ENCODE results near the gene PRRC2A.
A peak's percentile ranks its signal among the peaks of the same experiment; 100 is the strongest.

The PRRC2A gene

DNA sequence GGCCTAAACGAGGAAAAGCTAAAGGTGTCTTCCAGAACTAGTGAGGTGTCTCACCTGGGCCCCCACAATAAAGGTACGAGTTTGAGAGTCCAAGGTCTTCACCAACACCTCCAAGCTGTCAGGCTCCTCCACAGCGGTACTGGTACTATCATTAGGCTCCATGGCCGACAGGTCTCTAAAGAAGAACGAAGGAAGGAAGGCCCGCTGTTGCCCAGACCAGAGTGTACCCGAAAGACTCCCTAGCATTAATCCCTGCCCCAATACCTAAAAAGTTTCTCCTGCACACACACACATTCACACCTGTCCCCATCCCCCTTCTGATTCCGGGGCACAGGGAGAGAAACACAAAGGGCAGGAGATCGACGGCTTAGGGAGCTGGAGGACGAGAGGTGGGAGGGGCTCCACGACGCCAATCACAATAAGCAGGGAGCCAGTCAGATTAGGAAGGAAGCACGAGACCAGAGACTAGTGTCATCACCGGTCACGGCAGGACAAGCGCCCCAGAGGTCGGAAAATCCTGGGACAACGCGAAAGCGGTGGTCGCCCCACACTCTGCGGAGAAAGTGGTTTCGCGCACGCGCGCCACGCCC lies 31.2 kb downstream of the PRRC2A start:
- DNase-seq (ENCODE audit: low read depth in 2 of 2) = no peak

DNA sequence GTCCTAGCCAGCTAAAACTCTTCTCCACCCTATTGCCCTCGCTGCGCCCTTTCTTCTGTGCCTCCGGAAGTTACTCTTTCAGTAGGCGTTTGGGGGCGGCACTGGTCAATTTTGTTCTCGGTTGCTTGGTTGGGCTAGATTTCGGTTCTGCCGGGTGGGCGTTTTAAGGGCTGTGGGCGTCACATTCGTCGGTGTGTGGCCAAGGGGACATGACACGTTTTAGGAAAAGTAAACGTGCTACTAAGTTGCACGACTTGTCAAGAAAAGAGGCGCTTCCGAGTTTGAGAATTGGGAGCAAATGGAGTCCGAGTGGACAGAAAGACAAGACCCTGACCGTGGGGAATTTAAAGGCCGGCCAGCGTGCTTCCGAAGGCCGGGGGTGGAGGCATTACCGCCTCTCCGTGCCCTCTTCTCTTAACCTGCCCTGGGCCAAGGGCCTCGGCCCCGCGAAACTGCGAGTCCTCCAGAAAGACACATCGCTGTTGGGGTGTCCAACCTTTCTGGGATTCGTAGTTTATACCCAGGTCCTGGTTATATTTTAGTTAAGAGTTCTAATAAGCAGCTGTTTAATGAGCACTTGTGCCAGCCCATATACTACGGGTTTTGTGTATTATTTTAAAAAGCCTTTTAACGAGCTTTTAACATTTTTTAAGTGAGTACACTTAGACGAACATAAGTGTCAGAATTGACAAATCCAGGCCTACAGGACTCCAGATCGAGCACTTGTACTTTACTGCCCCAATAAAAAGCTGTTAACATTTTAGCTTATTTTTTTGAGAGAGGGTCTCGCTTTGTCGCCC lies 32.6 kb downstream of the PRRC2A start:
- DNase-seq (ENCODE audit: low read depth in 2 of 2) = peak in 1 of 2 donors; percentile 83

- DNase-seq (ENCODE audit: low read depth in 2 of 2) = no peak
Observed at GRCh38 chr6:31654574-31655348, 34.2 kb downstream of the PRRC2A start.

DNA sequence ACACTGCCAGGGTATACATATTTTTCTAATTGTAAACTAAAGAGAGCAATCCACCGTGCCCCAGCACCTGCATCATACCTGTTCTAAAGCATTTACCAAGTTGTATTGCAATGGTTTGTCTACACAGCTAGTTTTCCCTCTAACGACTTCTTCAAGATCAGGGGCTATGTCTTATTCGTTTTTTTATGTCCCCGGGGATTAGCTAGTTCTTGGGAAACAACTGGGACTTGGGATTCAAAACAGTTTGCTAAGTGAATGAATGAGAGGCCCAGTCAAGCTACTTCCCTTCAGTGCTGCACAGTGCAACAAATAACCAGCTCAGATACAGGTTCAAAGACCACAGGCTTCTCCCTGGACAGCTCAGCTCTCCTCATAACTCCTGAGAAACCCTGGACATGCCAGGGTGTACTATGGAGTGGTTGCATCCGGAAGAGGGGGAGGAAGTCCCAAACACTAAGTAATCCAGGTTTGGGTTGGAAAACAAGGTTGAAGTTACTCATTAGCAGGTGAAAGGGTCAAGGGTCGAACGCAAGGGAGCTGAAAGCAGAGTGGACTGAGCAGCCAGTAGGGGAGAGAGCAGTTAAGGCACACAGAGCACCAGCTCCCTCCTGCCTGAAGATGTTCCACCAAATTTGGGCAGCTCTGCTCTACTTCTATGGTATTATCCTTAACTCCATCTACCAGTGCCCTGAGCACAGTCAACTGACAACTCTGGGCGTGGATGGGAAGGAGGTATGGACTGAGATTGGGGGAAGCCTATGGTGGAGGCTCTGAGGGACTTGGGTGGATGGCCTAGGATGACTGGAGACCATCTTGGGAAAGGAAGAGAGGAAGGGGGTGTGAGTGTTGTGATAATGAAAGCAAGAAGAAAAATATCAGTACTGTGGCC lies 35.1 kb downstream of the PRRC2A start, which contains the start of gene APOM:
APOM (plus strand) TSS at position 546 of the 889 bp plus-strand sequence; CDS start at position 619, 73 bp downstream.
- DNase-seq (ENCODE audit: low read depth in 2 of 2) = no peak

DNA sequence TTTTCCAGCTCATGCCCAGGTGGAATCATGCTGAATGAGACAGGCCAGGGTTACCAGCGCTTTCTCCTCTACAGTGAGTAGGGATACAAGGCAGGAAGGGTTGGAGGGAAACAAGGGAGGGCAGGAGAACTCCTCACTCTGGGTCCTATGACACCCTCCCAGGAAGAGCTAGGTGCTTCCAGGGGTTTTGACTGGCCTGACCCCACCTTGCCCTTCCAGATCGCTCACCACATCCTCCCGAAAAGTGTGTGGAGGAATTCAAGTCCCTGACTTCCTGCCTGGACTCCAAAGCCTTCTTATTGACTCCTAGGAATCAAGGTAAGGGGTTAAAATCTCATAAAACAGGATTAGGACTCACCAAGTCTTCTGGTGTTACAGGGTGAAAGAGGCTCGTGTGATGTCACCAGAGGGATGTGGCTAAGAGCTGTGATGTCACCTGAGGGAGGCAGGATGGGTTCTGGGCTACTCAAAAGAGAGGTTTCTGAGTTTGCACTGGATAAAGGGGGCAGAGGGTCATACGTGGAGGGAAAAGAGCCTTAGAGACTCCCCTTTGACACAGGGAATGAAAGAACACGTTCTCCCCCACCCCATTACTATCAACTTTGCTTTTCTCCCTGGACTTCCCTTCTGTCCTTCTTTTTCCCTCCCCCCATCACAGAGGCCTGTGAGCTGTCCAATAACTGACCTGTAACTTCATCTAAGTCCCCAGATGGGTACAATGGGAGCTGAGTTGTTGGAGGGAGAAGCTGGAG lies 37.1 kb downstream of the PRRC2A start:
- no peak for DNase-seq (ENCODE audit: low read depth in 2 of 2)

- no peak for DNase-seq (ENCODE audit: low read depth in 2 of 2)
Observed at GRCh38 chr6:31658158-31658688, 37.7 kb downstream of the PRRC2A start.

GRCh38 chr6:31658983-31659648 lies 38.6 kb downstream of the PRRC2A start:
- DNase-seq (ENCODE audit: low read depth in 2 of 2) = no peak

DNA sequence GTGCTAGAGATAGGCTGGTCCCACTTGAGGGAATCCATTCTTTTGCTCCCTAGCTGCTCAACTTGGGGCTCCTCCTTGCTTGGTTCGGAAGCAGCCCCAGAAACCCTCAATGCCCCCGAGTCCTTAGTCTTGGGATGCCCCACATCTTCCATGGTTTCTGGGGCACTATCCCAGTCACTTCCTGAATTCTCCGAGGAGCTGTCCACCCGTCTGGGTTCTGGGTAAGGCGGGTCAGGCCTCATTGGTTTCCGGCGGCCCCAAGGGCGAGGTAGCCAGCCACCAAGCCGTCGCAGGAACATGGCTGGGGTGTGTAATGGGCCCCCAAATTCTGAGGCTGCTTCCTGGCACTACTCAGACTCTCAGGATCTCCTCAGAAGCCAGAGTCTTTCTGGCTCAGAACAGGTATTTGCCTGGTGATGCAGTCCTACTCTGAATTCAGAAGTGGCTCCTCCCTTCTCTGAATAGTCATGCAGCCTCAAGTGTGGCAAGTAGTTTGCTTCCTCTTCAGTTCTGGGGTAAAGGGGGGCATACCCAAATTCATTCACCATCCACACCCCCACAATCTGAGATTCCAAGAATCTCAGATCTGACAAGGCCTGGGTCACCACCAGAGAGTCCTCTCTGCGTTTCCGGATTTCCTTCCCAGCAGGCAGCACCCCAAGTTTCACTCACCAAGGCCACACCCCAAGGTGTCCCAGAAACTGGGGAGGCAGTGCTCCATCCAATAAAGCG lies 39.3 kb downstream of the PRRC2A start:
- peak in 1 of 2 donors; percentile 34 for DNase-seq (ENCODE audit: low read depth in 2 of 2)

DNA sequence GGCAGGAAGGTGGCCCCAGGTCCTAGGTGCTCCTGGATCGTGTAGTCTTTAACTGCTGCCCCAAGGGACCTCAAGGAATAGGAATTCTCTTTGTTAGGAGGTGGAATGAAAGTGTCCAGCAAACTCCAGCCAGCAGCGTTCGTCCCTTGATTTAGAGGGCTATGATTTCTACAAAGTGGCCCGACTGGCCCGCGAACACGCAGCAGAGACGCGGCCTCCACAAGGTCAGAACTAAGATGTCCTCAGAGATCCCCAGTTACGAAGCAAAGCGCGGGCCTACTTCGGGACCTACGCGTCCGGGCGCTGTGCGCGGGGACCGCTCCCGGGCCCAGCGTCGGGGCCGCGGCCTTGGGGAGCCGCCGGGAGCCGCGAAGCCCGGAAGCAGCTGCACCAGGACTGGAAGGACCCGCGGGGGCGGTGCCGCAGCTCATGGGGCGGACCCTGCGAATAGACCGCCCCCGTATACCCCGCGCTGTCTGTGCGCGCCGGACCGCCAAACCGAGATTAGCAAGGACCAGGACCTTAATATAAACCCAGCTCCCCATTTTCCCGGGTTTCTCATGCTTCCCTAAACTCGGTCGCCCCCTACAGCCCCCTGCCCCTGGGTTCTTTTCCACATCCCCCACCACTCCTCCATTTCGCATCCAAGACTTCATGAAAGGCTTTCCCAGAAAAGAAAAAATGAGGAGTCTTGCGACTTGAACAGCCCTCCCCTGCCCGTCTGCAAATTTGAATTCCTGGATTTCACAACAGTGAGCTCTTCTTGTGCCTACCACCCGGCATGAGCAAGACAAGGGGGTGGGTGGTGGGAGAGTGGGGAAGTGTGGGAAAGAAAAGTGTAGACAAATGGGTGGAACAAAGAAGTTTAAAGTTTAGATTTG lies 40.1 kb downstream of the PRRC2A start, which contains the start of gene C6orf47:
C6orf47 (minus strand) TSS at position 398 of the 881 bp plus-strand sequence. CDS start 831 bp downstream, outside the sequence.
- peak; percentile 54 to 78 for DNase-seq (ENCODE audit: low read depth in 2 of 2)

GRCh38 chr6:31661262-31662123 lies 41.0 kb downstream of the PRRC2A start:
- DNase-seq (ENCODE audit: low read depth in 2 of 2) = no peak

- DNase-seq (ENCODE audit: low read depth in 2 of 2) = no peak
Observed at GRCh38 chr6:31662124-31662723, 41.7 kb downstream of the PRRC2A start.

GRCh38 chr6:31663126-31663960 lies 42.8 kb downstream of the PRRC2A start:
- DNase-seq (ENCODE audit: low read depth in 2 of 2) = no peak

DNA sequence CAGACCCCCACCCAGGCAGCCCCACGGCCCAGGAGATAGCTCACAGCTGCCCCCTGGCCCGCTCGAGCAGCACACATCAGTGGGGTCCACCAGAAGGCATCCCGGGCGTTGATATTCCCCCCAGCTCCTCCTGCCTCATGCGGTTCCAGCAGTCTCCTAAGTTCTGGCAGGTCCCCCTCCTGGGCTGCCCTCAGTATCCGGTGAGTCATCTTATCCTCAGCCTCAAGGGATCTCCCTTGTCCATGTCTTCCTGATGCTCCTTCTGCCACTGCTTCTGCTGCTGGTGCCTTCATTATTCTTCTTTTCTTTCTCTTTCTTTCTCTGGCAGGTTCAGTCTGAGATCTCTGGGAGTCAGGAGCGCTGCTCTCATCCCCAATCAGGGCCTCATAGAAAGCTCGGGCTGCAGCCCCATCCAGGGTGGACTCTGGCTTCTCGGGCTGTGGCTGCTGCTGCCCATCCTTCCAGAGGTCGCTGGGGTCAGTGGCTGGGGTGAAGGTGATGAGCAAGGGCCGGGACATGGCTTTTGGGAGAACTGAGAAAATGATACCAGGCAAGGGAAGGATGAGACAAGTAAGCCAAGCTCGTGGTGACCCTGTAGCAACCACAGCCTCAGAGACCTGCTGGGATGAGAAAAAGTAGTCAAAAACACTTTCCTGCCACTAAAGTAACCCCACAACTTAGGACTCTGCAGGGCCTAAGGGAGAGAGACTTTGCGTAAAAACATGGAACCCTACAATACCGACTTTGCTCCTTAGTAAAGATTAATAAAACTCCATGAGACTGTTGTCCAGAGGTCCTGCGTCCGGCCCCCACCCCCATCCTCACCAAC lies 43.7 kb downstream of the PRRC2A start:
- DNase-seq (ENCODE audit: low read depth in 2 of 2) = no peak

GRCh38 chr6:31664790-31665500 lies 44.4 kb downstream of the PRRC2A start, which contains the start of gene GPANK1:
Gene GPANK1 (minus strand): TSS chr6:31664997. CDS start chr6:31664478, 519 bp downstream.
- DNase-seq (ENCODE audit: low read depth in 2 of 2) = peak; percentile 77 to 84

Data from stimulated activated CD4-positive, alpha-beta T cell treated with anti-CD3 and anti-CD28 coated beads, Interleukin-4, amount 100 ng/mL, for 48 hours (primary cell).